Cardiac ventricle fibroblast (primary cell): ENCODE results near the gene DRC1. TPM values are rescaled to one million over a fixed set of nuclear protein-coding genes. Genes with fewer than 3 reads are reported as not detected.

Experiments used
- total RNA-seq: library from RNA; depleted of rRNA; stranded (reverse); fragments of >200 nt; gene quantifications from 2 replicates; pipeline ENCODE4 v1.2.3, GENCODE V29; 2015

Gene DRC1
- 0.59 TPM in 1 of 2 replicates, not detected in the other for total RNA-seq

DNA sequence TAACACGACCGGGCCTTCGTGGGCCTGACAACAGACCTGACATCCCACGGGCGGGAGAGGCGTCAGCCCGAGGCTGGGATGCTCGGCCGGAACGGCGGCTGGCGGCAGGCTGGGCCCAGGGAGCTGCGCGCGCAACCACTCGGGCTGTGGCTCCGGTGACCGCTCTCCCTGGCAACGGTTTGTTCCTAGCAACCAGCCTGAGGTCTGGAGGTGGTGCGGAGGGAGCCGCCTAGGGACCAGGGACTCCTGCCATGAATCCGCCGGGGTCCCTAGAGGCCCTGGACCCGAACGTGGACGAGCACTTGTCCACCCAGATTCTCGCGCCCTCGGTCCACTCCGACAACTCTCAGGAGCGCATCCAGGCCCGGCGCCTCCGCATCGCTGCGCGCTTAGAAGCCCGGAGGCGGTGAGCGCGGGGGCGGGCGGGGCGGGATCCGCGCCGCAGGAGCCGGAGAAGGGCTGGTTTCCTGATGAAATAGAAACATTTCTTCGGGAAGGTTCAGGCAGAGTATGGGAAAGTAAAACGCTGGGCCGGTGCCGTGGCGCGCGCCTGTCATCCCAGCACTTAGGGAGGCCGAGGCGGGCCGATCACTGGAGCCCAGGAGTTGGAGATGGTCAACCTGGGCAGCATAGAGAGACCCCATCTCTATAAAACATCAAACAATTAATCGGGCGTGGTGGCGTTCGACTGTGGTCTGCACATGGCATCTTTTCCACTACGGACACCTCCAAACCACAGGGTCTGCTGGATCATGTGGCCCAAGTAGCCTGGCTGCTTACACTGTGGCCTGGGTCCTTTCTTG, at the start of gene DRC1:
DRC1 (plus strand) TSS at position 182 of the 803 bp plus-strand sequence; CDS start at position 252, 70 bp downstream.

DNA sequence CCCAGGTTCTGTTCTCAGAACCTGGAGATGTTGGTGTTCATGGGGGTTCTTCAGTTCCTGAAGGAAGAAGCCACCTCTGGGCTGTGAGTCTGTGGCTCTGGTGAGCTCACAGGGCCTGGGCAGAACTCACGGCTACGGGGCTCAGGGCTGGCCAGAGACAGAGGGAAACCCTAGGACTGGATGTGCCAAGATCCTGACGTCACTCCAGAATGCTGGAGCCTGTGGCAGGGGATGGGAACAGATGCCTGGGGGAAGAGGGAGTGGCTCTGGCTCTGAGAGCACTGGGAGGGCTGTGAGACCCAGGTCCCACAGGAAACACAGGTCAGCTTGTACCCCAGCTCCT, 76.2 kb downstream of the DRC1 start, which contains the start of gene OTOF:
OTOF (minus strand) TSS at position 214 of the 343 bp plus-strand sequence.

Other genes starting within 250 kb of the DRC1 start
- 4.0 and 4.2 TPM in 2 replicates for gene GAREM2, start 228.8 kb upstream of the DRC1 start, total RNA-seq
- gene HADHA, start 157.3 kb upstream of the DRC1 start, total RNA-seq, result 140 and 142 TPM in 2 replicates
- gene HADHB, start 157.0 kb upstream of the DRC1 start, total RNA-seq, result 147 and 148 TPM in 2 replicates
- gene SELENOI, start 55.8 kb upstream of the DRC1 start, total RNA-seq, result 5.1 and 7.6 TPM in 2 replicates
- gene ADGRF3, start 55.1 kb upstream of the DRC1 start, total RNA-seq, result not detected in 2 replicates
- gene OTOF, start 76.2 kb downstream of the DRC1 start, total RNA-seq, result 0.06 and 0.54 TPM in 2 replicates
- not detected in 2 replicates for gene CIB4, start 239.4 kb downstream of the DRC1 start, total RNA-seq